HuH-7.5 (cell line): ENCODE measurements around the gene SGO1.
"Not testable (repeated sequence)": the region's sequence is repeated elsewhere in the genome, so short reads cannot be mapped to it uniquely, and the experiment has no call there.

Experiments used
- DNase-seq: peaks from one replicate; pipeline ENCODE4 v3.0.0; 2011; ENCODE audit warnings: low spot score

Gene SGO1

GRCh38 chr3:20185679-20186599, at the start of gene SGO1:
Gene SGO1 (minus strand): TSS chr3:20186206. CDS start chr3:20184027, 2,179 bp downstream.
- DNase-seq = peak; percentile 88

- no peak for DNase-seq
These were observed 49.8 kb upstream of the SGO1 start for GRCh38 chr3:20235796-20236195.

GRCh38 chr3:20232906-20233780, 47.1 kb upstream of the SGO1 start:
- no peak for DNase-seq

GRCh38 chr3:20230954-20231353, 44.9 kb upstream of the SGO1 start:
- DNase-seq = no peak

- peak; percentile 23 for DNase-seq
These were observed 39.8 kb upstream of the SGO1 start for GRCh38 chr3:20225769-20226168.

- no peak for DNase-seq
These were observed 36.3 kb upstream of the SGO1 start for GRCh38 chr3:20222274-20222673.

GRCh38 chr3:20218215-20218614, 32.2 kb upstream of the SGO1 start:
- no peak for DNase-seq

- DNase-seq = no peak
These were observed 29.6 kb upstream of the SGO1 start for GRCh38 chr3:20215636-20216035.

- not testable (repeated sequence) for DNase-seq
These were observed 27.5 kb upstream of the SGO1 start for GRCh38 chr3:20213491-20213890.

- not testable (repeated sequence) for DNase-seq
These were observed 21.9 kb upstream of the SGO1 start for GRCh38 chr3:20207945-20208344.

- DNase-seq = not testable (repeated sequence)
These were observed 19.9 kb upstream of the SGO1 start for GRCh38 chr3:20205898-20206297.

GRCh38 chr3:20201143-20201542, 15.1 kb upstream of the SGO1 start:
- no peak for DNase-seq

GRCh38 chr3:20197775-20198174, 11.8 kb upstream of the SGO1 start:
- DNase-seq = no peak

- no peak for DNase-seq
These were observed 8.9 kb upstream of the SGO1 start for GRCh38 chr3:20194793-20195460.

- no peak for DNase-seq
These were observed 5.0 kb upstream of the SGO1 start for GRCh38 chr3:20190991-20191390.

GRCh38 chr3:20186600-20187004, 596 bp upstream of the SGO1 start:
- DNase-seq = no peak

GRCh38 chr3:20185331-20185678, 701 bp downstream of the SGO1 start:
- DNase-seq = peak; percentile 22

GRCh38 chr3:20182206-20182605, 3.8 kb downstream of the SGO1 start:
- no peak for DNase-seq

- DNase-seq = no peak
These were observed 4.7 kb downstream of the SGO1 start for GRCh38 chr3:20181276-20181675.

GRCh38 chr3:20173844-20174410, 12.1 kb downstream of the SGO1 start:
- no peak for DNase-seq

- no peak for DNase-seq
These were observed 24.3 kb downstream of the SGO1 start for GRCh38 chr3:20161714-20162113.

- DNase-seq = no peak
These were observed 25.8 kb downstream of the SGO1 start for GRCh38 chr3:20160230-20160629.
